Sigmoid colon (tissue), 4 donors: ENCODE results near the gene HSDL2.

Experiments used
- CTCF ChIP-seq, 4 experiments: fragments of 450-650 bp in 3 of 4; fragments of 200-600 bp in 1 of 4; IDR thresholded peaks; one replicate each; pipeline ENCODE4 v1.5.1; 2016 to 2019; ENCODE audit warnings: antibody characterized with exemption in 4 of 4, mild to moderate bottlenecking in 3 of 4, moderate library complexity in 2 of 4
- EP300 ChIP-seq, 4 donors: sonication (generic); formaldehyde crosslinking; IDR thresholded peaks; one replicate each; pipeline ENCODE4 v1.6.1; 2017; ENCODE audit warnings: antibody characterized with exemption in 4 of 4
- POLR2A ChIP-seq, 2 donors: fragments of 450-650 bp; IDR thresholded peaks; one replicate each; pipeline ENCODE4 v1.6.1; 2016; ENCODE audit warnings: antibody characterized with exemption in 2 of 2, mild to moderate bottlenecking in 2 of 2, moderate library complexity in 2 of 2
- POLR2AphosphoS5 ChIP-seq, 4 donors: sonication (generic); formaldehyde crosslinking; IDR thresholded peaks; one replicate each; pipeline ENCODE4 v1.6.1; 2017; ENCODE audit warnings: antibody characterized with exemption in 4 of 4

- TF ChIP-seq POLR2A (IDR thresholded peaks at IDR 0.05) (no peak), CTCF (IDR thresholded peaks at IDR 0.05) (no peak), POLR2AphosphoS5 (IDR thresholded peaks at IDR 0.05) (no peak), EP300 (IDR thresholded peaks at IDR 0.05) (no peak)
Measured at GRCh38 chr9:112338561-112338960, 41.3 kb upstream of the HSDL2 start.
